GM10266 (cell line): ENCODE data around the gene PICALM.
"Not testable (repeated sequence)": the region's sequence is repeated elsewhere in the genome, so short reads cannot be mapped to it uniquely, and the experiment has no call there.

Source experiments
- DNase-seq: peaks from one replicate; pipeline ENCODE4 v3.0.0; 2012; ENCODE audit errors: extremely low spot score
- CTCF ChIP-seq: IDR thresholded peaks from 2 replicates; pipeline ENCODE4 v1.5.1; 2012; ENCODE audit warnings: mild to moderate bottlenecking, low read depth; ENCODE audit not compliant: control insufficient read depth, insufficient read depth; ENCODE audit errors: missing control alignments

Gene PICALM

DNA sequence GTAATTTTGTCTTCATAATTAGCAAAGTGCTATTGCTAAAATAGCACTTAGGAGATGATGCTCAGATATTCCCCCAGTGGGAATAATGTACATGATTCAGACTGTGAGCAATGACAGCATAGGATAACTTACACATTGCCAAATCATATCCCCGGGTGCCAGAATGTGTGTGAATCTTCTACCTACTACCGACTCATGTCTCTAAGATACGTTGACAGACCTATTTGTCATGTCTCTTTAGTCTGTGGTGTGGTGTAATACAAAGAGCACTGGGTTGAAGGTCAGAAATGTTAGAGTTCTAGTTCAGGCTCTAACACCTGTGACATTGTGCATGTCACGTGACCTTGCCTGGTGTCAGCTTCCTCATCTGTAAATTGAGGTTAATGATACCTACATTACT, 31.0 kb upstream of the PICALM start:
- no peak for TF ChIP-seq CTCF
- DNase-seq, result no peak

GRCh38 chr11:86097980-86098379, 29.1 kb upstream of the PICALM start:
- DNase-seq, result no peak
- TF ChIP-seq CTCF, result no peak

- DNase-seq, result no peak
- TF ChIP-seq CTCF, result no peak
Observed at GRCh38 chr11:86091566-86091965, 22.7 kb upstream of the PICALM start.

- TF ChIP-seq CTCF, result no peak
- DNase-seq, result no peak
Observed at GRCh38 chr11:86091086-86091485, 22.2 kb upstream of the PICALM start.

GRCh38 chr11:86089659-86090058, 20.8 kb upstream of the PICALM start:
- DNase-seq, result no peak
- no peak for TF ChIP-seq CTCF

DNA sequence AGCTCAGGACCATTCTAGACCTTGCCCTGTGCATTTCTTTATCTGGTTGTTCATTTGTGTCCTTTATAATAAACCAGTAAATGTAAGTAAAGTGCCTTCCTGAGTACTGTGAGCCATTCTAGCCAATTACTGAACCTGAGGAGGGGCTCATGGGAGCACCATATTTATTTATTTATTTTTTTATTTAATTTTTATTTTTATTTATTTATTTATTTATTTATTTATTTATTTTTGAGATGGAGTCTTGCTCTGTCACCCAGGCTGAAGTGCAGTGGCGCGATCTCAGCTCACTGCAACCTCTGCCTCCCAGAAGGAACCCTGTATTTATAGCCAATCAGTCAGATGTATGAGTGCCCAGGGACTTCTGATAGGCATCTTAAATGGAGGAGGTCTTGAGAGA, 18.8 kb upstream of the PICALM start:
- not testable (repeated sequence) for DNase-seq

DNA sequence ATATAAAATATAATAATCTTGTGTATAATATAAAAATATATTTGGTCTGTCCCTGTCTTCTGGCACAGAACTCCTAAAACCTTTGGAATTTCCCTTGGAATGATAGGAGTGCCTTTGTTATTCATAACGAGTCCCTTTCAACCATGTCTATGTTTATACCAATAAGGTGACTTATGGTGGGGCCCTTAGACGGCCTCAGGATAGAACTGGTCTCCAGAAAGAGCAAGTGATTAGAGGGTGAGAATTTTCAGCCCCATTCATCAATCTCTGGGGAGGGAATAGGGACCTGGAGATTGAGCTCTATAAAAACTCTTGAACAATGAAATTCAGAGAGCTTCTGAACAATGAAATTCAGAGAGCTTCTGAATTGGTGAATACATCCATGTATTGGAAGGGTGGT, 18.4 kb upstream of the PICALM start:
- DNase-seq, result no peak
- no peak for TF ChIP-seq CTCF

DNA sequence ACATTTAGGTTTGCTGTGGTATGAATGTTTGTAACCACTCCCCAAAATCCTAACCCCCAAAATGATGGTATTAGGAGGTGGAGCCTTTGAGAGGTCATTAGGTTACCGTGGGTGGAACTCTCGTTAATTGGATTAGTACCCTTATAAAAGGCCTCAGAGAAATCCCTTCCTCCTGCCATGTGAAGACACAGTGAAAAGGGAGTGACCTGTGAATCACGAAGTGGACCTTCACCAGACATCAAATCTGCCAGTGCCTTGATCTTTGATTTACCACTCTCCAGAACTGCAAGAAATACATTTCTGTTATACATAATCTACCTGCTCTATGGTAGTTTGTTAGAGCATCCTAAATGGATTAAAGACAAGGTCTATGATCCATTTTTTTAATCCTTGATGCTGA, 12.6 kb upstream of the PICALM start:
- no peak for DNase-seq
- TF ChIP-seq CTCF, result no peak
